GM21737 (cell line): Measurements from ENCODE around the gene TMEM229A.
"Not testable (repeated sequence)": the region's sequence is repeated elsewhere in the genome, so short reads cannot be mapped to it uniquely, and the experiment has no call there.

Experiments
- ATAC-seq: cut with Tn5 transposase; IDR thresholded peaks from one replicate; pipeline ENCODE4 v1.9.1; 2021; ENCODE audit warnings: mild to moderate bottlenecking, moderate library complexity; ENCODE audit not compliant: unreplicated experiment

Gene TMEM229A

GRCh38 chr7:124033095-124033806 is 384 bp upstream of the TMEM229A start:
- no peak for ATAC-seq

GRCh38 chr7:124031919-124032318 is 948 bp downstream of the TMEM229A start:
- no peak for ATAC-seq

GRCh38 chr7:124031406-124031805 is 1.5 kb downstream of the TMEM229A start:
- no peak for ATAC-seq

- no peak for ATAC-seq
Observed at GRCh38 chr7:124030964-124031363, 1.9 kb downstream of the TMEM229A start.

GRCh38 chr7:124029396-124030188 is 3.3 kb downstream of the TMEM229A start:
- no peak for ATAC-seq

- no peak for ATAC-seq
Observed at GRCh38 chr7:124027236-124027635, 5.6 kb downstream of the TMEM229A start.

GRCh38 chr7:124024329-124024728 is 8.5 kb downstream of the TMEM229A start:
- not testable (repeated sequence) for ATAC-seq

GRCh38 chr7:124022551-124022950 is 10.3 kb downstream of the TMEM229A start:
- no peak for ATAC-seq

GRCh38 chr7:124020060-124020459 is 12.8 kb downstream of the TMEM229A start:
- ATAC-seq: no peak

- no peak for ATAC-seq
Observed at GRCh38 chr7:124013306-124013705, 19.6 kb downstream of the TMEM229A start.

- no peak for ATAC-seq
Observed at GRCh38 chr7:124012864-124013263, 20.0 kb downstream of the TMEM229A start.

GRCh38 chr7:124009321-124009720 is 23.5 kb downstream of the TMEM229A start:
- no peak for ATAC-seq

GRCh38 chr7:124008296-124008695 is 24.6 kb downstream of the TMEM229A start:
- not testable (repeated sequence) for ATAC-seq

GRCh38 chr7:123999703-124000102 is 33.2 kb downstream of the TMEM229A start:
- no peak for ATAC-seq

- ATAC-seq: no peak
Observed at GRCh38 chr7:123998921-123999320, 33.9 kb downstream of the TMEM229A start.

GRCh38 chr7:123996327-123996625 is 36.6 kb downstream of the TMEM229A start:
- no peak for ATAC-seq

- no peak for ATAC-seq
Observed at GRCh38 chr7:123995617-123996326, 37.1 kb downstream of the TMEM229A start.

GRCh38 chr7:123994449-123994848 is 38.4 kb downstream of the TMEM229A start:
- ATAC-seq: no peak

- ATAC-seq: no peak
Observed at GRCh38 chr7:123993996-123994395, 38.9 kb downstream of the TMEM229A start.

- no peak for ATAC-seq
Observed at GRCh38 chr7:123992913-123993518, 39.9 kb downstream of the TMEM229A start.

GRCh38 chr7:123987445-123987844 is 45.4 kb downstream of the TMEM229A start:
- ATAC-seq: no peak
